ENCODE data around the gene HPGD. TPM values are rescaled to one million over a fixed set of nuclear protein-coding genes. Genes with fewer than 3 reads are reported as not detected.
A peak's percentile ranks its signal among the peaks of the same experiment; 100 is the strongest.

Gene HPGD
- total and polyA plus RNA-seq, 2 of the 8 experiments (the other 6 are each of a cell fraction or from before 2014, with no cell fraction given), result 1.1 to 1.3 TPM

GRCh38 chr4:174559894-174560293, 37.6 kb upstream of the HPGD start:
- H3K14ac ChIP-seq (ENCODE audit: insufficient read length), result no peak overlapping the region
- H2BK15ac ChIP-seq (ENCODE audit: low read length), result no peak overlapping the region
- H4K8ac ChIP-seq (ENCODE audit: extremely low read depth, insufficient read depth, low read length), result no peak overlapping the region
- peak overlapping the region; percentile 65; the same call in 1 of the 2 replicates for H3K18ac ChIP-seq (ENCODE audit: extremely low read depth, low read length)
- H3K23ac ChIP-seq (ENCODE audit: insufficient read length), result no peak overlapping the region
- H4K91ac ChIP-seq (replicated peaks; ENCODE audit: insufficient read length, low read length), result no peak overlapping the region
- CTCF ChIA-PET (ENCODE audit: partially characterized antibody), result interaction anchor here (1.0 kb wide), 1 partner anchor 23 kb away, joined by 4 read pairs; no protein-coding TSS in a partner anchor
- H3K79me1 ChIP-seq (ENCODE audit: low read depth, low read length), result no peaks in the 10 kb centered on the region
- H3K36me3 ChIP-seq (ENCODE audit: control insufficient read depth in 2 of 4, insufficient read depth in 4 of 4, low read length in 3 of 4), result no peaks in the 10 kb centered on the region
- 52% methylated on average over 2 of the region's 2 CpGs; no CpG with 5 or more reads in 1 of the 2 experiments for WGBS, 2 experiments (ENCODE audit: extremely low coverage in 1 of 2, insufficient coverage in 1 of 2, insufficient read length in 1 of 2, insufficient replicate concordance in 2 of 2, low coverage in 1 of 2, low lambda C conversion rate in 2 of 2, missing lambda C conversion rate in 1 of 2)
- POLR2A ChIA-PET (ENCODE audit: partially characterized antibody), result interaction anchor here (1.5 kb wide), 1 partner anchor 10 kb away, joined by 4 read pairs; no protein-coding TSS in a partner anchor
- no peak overlapping the region for H3K4ac ChIP-seq (replicated peaks; ENCODE audit: insufficient read length, low read depth, low read length)
- peaks cover 2 to 12% (median 7%) of the 10 kb centered on the region in 4 experiments; a peak in 5 of 7 replicates for H3K4me1 ChIP-seq (replicated peaks in 1 of 4; ENCODE audit: control insufficient read depth in 3 of 4, insufficient read depth in 4 of 4, low read length in 3 of 4)
- H4K5ac ChIP-seq (ENCODE audit: insufficient read length, low read depth, low read length), result no peak overlapping the region
- H2BK120ac ChIP-seq (replicated peaks; ENCODE audit: low read depth, low read length), result no peak overlapping the region
- no peak overlapping the region for H2BK12ac ChIP-seq (ENCODE audit: low read depth, low read length)
- H2BK20ac ChIP-seq (ENCODE audit: low read length), result no peak overlapping the region
- no peaks in the 10 kb centered on the region for H3K79me2 ChIP-seq (ENCODE audit: control insufficient read depth in 1 of 2, insufficient read depth in 2 of 2, low read length in 2 of 2)
- H2AFZ ChIP-seq (ENCODE audit: low read length), result 0 out of 2 replicates have a peak overlapping the region, but pooled peaks have one; percentile 13
- no peaks in the 10 kb centered on the region for H3K23me2 ChIP-seq (ENCODE audit: low read depth, low read length)
- no peaks in the 10 kb centered on the region for H4K20me1 ChIP-seq (replicated peaks in 1 of 2; ENCODE audit: control insufficient read depth in 1 of 2, insufficient read depth in 2 of 2, low read length in 2 of 2)
- peak; percentile 57 for FAIRE-seq
- no peak overlapping the region for H3K27ac ChIP-seq (ENCODE audit: low read depth, low read length)
- no peak overlapping the region for H2BK5ac ChIP-seq (ENCODE audit: low read depth, low read length)
- no peak overlapping the region for H3K4me2 ChIP-seq (ENCODE audit: insufficient read depth in 1 of 2, low read depth in 2 of 2, low read length in 2 of 2)
- no peak overlapping the region for H3K4me3 ChIP-seq (ENCODE audit: extremely low read depth in 1 of 4, insufficient read depth in 2 of 4, low read depth in 3 of 4, low read length in 4 of 4)
- TF ChIP-seq TEAD4 (IDR thresholded peaks at IDR 0.05; ENCODE audit: low read depth, low read length), result 0 out of 2 replicates have a peak, but pooled peaks have one; percentile 8
- TF ChIP-seq MAFK (IDR thresholded peaks at IDR 0.05; ENCODE audit: low read depth, low read length), result no peak
- TF ChIP-seq RAD21 (IDR thresholded peaks at IDR 0.05 in 1 of 2, conservative IDR thresholded peaks at IDR 0.05 in 1 of 2; ENCODE audit: low read depth in 2 of 2, low read length in 2 of 2), result 0 out of 4 replicates have a peak, but pooled peaks of 1 of the 2 experiments have one; percentile 1
- no peak for TF ChIP-seq TAF7 (optimal IDR thresholded peaks at IDR 0.05; ENCODE audit: borderline replicate concordance, low read depth, low read length)
- no peak for TF ChIP-seq CEBPB (IDR thresholded peaks at IDR 0.05; ENCODE audit: low read depth, low read length)
- no peak overlapping the region for H3K9ac ChIP-seq (replicated peaks in 1 of 4; ENCODE audit: extremely low read depth in 1 of 4, low read depth in 3 of 4, low read length in 3 of 4)
- H3K27me3 ChIP-seq (replicated peaks in 1 of 4; ENCODE audit: control insufficient read depth in 3 of 4, extremely low read depth in 1 of 4, insufficient read depth in 3 of 4, low read length in 3 of 4), result no peaks in the 10 kb centered on the region
- no peak for DNase-seq (ENCODE audit: low read depth in 1 of 2, low spot score in 2 of 2)
- H3K9me3 ChIP-seq (ENCODE audit: insufficient read depth in 2 of 2, low read depth in 1 of 2, low read length in 1 of 2), result no peaks in the 10 kb centered on the region
- H3K56ac ChIP-seq (replicated peaks; ENCODE audit: insufficient read length, low read depth, low read length), result no peak overlapping the region
- no peak overlapping the region for H2AK5ac ChIP-seq (ENCODE audit: low read depth, low read length)
